Activated CD8-positive, alpha-beta T cell treated with anti-CD3 and anti-CD28 coated beads, Interleukin-2, amount 10 ng/mL, durations not matched to agents 7 days and 5 days (primary cell): ENCODE results near the gene SDHB. TPM values are rescaled to one million over a fixed set of nuclear protein-coding genes. Genes with fewer than 3 reads are reported as not detected.

Experiments
- ATAC-seq: fragments of 150-1000 bp; cut with Tn5 transposase; one replicate; pipeline ENCODE4 v1.10.0; 2021; ENCODE audit warnings: moderate library complexity
- CTCF ChIA-PET: fragments of 350-600 bp; sonication (Branson Sonifier 250); formaldehyde crosslinking; loops from one replicate; lab custom pipeline; 2021; ENCODE audit warnings: antibody characterized with exemption; lab: Charles Lee
- POLR2A ChIA-PET: fragments of 350-600 bp; sonication (Branson Sonifier 250); formaldehyde crosslinking; loops from one replicate; lab custom pipeline; 2021; ENCODE audit warnings: antibody characterized with exemption; lab: Charles Lee
- DNase-seq: peaks from one replicate; pipeline ENCODE4 v3.0.0-alpha.2; 2020
- H3K27ac Mint-ChIP-seq: one replicate; pipeline ENCODE4 v1.8.0; 2021; ENCODE audit warnings: mild to moderate bottlenecking, mixed read lengths
- H3K27me3 Mint-ChIP-seq: one replicate; pipeline ENCODE4 v1.8.0; 2021; ENCODE audit warnings: low read depth, mixed read lengths
- H3K36me3 Mint-ChIP-seq: one replicate; pipeline ENCODE4 v1.8.0; 2021; ENCODE audit warnings: low read depth, mixed read lengths
- H3K4me1 Mint-ChIP-seq: one replicate; pipeline ENCODE4 v1.8.0; 2021; ENCODE audit warnings: low read depth, mixed read lengths
- H3K4me3 Mint-ChIP-seq: one replicate; pipeline ENCODE4 v1.8.0; 2021; ENCODE audit warnings: mild to moderate bottlenecking, mixed read lengths
- H3K9me3 Mint-ChIP-seq: one replicate; pipeline ENCODE4 v1.8.0; 2022; ENCODE audit warnings: mixed read lengths; ENCODE audit not compliant: insufficient read depth
- total RNA-seq, 2 experiments: library from RNA; stranded (reverse); gene quantifications; one replicate each; pipeline ENCODE4 v1.2.3, GENCODE V29; 2021

Gene SDHB
- total RNA-seq, 2 experiments from 2014 or later, result 90.4 to 101 TPM

DNA sequence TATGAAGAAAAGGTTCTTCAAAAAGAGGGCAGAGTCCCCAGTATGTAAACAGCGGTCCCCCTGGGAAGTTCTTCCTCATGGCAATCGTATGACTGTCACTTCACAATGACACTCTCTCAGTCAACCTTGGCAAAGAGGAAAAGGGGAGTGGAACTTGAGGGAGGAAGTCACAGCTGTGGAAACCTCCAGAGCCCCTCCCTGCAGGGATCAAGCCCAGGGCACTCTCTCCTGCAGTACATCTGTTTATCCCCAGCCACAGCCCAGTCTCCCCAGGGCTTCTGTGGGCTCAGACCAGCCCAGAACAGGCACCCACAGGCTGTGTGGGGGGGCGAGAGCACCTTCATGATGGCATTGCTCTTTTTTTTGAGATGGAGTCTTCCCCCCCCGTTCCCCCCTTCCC lies 44.1 kb downstream of the SDHB start:
- no peaks in the 10 kb centered on the region for H3K9me3 Mint-ChIP-seq
- CTCF ChIA-PET, result interaction anchor here (1.6 to 1.7 kb wide), 2 partner anchors 11 to 49 kb away, joined by 3 to 6 read pairs; no protein-coding TSS in a partner anchor
- H3K4me3 Mint-ChIP-seq, result no peak overlapping the region
- DNase-seq (no peak), ATAC-seq (no peak)
- H3K27ac Mint-ChIP-seq, result no peak overlapping the region
- H3K4me1 Mint-ChIP-seq, result peaks cover 44% of the 10 kb centered on the region
- peaks cover 4% of the 10 kb centered on the region for H3K27me3 Mint-ChIP-seq
- POLR2A ChIA-PET, result interaction anchor here (0.8 to 1.0 kb wide), 2 partner anchors 36 to 104 kb away, joined by 3 read pairs; no protein-coding TSS in a partner anchor
- H3K36me3 Mint-ChIP-seq, result no peaks in the 10 kb centered on the region

DNA sequence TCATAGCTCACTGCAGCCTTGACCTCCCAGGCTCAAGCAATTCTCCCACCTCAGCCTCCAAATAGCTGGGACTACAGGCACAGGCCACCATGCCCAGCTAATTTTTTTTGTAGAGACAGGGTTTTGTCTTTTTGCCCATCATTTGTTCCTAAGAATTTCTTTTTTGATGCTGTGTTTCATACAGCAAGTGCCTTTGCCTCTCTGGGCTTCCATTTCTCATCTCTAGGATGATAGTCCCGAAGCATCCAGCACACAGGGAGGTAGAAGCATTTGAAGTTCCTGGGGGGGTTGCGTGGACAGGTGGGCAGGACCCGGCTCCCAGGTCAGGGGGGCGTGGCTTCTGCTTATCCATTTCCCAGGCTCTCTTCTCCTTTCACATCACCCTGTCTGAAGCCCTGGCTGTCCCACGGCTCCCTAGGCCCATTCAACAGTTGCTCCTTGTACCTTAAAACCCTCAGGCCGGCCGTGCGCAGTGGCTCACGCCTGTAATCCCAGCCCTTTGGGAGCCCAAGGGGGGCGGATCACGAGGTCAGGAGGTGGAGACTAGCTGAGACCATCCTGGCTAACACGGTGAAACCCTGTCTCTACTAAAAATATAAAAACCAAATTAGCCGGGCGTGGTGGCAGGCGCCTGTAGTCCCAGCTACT lies 45.5 kb downstream of the SDHB start:
- peaks cover 10% of the 10 kb centered on the region for H3K36me3 Mint-ChIP-seq
- no peak overlapping the region for H3K27ac Mint-ChIP-seq
- ATAC-seq (no peak), DNase-seq (no peak)
- H3K4me1 Mint-ChIP-seq, result peaks cover 35% of the 10 kb centered on the region
- H3K27me3 Mint-ChIP-seq, result peaks cover 4% of the 10 kb centered on the region
- POLR2A ChIA-PET, result no interaction called here
- no peaks in the 10 kb centered on the region for H3K9me3 Mint-ChIP-seq
- CTCF ChIA-PET, result interaction anchor here (1.6 kb wide), 1 partner anchor 10 kb away, joined by 4 read pairs; no protein-coding TSS in a partner anchor
- H3K4me3 Mint-ChIP-seq, result no peak overlapping the region

DNA sequence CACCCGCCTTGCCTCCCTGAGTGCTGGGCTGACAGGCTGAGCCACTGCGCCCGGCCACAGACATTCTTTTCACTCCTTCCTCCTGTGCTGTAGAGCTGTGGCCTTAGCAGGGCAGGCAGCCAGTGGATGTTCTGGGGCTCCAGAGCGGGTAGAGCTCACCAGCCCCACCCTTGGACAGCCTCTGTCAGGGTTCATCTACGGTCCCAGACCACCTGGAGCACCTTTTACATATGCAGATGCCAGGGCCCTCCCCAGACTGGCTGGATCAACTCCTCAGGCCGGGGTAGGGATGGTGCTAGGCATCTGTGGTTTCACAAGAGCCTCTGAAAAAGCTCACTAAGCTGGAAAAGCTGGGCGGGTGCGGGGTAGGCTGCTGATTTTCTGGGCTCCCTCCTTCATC lies 46.7 kb downstream of the SDHB start:
- CTCF ChIA-PET, result no interaction called here
- H3K27ac Mint-ChIP-seq, result no peak overlapping the region
- H3K27me3 Mint-ChIP-seq, result no peaks in the 10 kb centered on the region
- peaks cover 13% of the 10 kb centered on the region for H3K36me3 Mint-ChIP-seq
- no peak overlapping the region for H3K4me3 Mint-ChIP-seq
- POLR2A ChIA-PET, result no interaction called here
- no peak for DNase-seq
- no peak for ATAC-seq
- H3K4me1 Mint-ChIP-seq, result peaks cover 23% of the 10 kb centered on the region
- H3K9me3 Mint-ChIP-seq, result no peaks in the 10 kb centered on the region

DNA sequence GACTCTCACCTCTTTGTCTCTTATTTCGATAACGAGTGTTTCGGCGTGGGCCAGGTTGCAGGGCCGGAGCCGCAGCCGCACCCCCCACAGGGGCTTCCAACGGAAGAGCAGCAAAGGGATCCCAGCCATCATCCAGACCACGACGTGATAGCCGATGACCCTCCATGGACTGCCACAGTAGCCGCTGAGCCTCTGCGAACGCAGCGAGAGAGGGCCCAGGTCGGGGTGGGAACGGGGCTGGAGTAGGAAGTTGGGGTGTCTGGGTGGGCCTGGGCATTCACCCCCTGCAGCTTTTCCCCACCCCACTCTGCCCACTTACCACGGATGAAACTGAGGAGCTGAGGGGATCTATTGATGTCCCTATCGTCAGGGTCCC lies 48.5 kb downstream of the SDHB start:
- peaks cover 11% of the 10 kb centered on the region for H3K4me1 Mint-ChIP-seq
- no peaks in the 10 kb centered on the region for H3K27me3 Mint-ChIP-seq
- no peak for DNase-seq
- ChIA-PET POLR2A (no interaction called here), CTCF (interaction anchor here (1.2 kb wide), 1 partner anchor 45 kb away, joined by 4 read pairs; no protein-coding TSS in a partner anchor)
- H3K9me3 Mint-ChIP-seq, result no peaks in the 10 kb centered on the region
- H3K27ac Mint-ChIP-seq, result no peak overlapping the region
- H3K36me3 Mint-ChIP-seq, result peaks cover 17% of the 10 kb centered on the region
- no peak for ATAC-seq
- no peak overlapping the region for H3K4me3 Mint-ChIP-seq

DNA sequence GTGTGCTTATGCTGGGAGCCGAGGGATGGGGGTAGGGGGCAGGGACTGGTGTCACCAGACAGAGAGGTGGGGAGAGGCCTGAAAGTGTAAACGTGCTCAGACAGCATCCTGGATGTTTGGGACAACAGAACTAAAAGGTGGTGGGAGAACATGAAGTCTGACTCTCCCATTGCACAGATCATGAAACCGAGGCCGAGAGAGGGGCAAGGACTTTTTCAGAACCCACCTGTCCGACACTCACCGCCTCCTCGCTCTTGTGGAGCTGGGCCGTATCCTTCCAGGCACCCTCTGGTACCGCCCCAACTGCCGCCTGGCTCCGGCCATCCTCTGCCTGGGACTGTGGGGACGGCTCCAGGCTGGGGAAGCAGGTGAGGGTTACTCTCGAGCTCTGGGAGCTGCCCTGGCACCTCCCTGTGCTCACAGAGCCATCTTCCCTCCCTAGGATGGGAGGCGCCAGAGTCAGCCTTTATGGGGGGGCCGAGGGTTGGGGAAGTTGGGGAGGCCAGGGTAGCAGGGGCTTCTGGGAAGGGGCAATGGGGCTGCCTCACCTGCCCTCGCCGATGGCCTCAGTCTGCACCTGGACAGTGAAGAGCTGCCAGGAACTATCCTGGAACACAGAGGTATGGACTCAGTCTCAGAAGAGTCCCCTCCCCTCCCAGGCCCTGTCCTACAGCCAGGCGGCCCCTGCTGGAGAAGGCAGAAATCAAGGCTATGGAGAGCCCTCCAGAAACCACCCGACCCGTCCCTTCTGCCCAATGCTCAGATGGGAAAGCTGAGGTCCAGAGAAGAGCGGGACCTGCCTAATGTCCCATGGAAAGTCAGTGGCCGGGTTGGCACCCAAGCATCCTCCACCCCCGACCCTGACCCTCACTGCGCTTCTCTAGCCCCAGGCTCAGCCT lies 49.1 kb downstream of the SDHB start:
- DNase-seq (no peak), ATAC-seq (no peak)
- H3K4me1 Mint-ChIP-seq, result peaks cover 5% of the 10 kb centered on the region
- H3K27me3 Mint-ChIP-seq, result no peaks in the 10 kb centered on the region
- CTCF ChIA-PET, result interaction anchor here (1.2 kb wide), 1 partner anchor 44 kb away, joined by 3 read pairs; no protein-coding TSS in a partner anchor
- no peaks in the 10 kb centered on the region for H3K9me3 Mint-ChIP-seq
- H3K36me3 Mint-ChIP-seq, result peaks cover 17% of the 10 kb centered on the region
- H3K4me3 Mint-ChIP-seq, result no peak overlapping the region
- no peak overlapping the region for H3K27ac Mint-ChIP-seq
- POLR2A ChIA-PET, result no interaction called here

- DNase-seq (no peak), ATAC-seq (no peak)
- CTCF ChIA-PET, result interaction anchor here (1.3 kb wide), 1 partner anchor 43 kb away, joined by 4 read pairs; no protein-coding TSS in a partner anchor
- Mint-ChIP-seq H3K27me3 (no peaks in the 10 kb centered on the region), H3K4me1 (no peaks in the 10 kb centered on the region), H3K4me3 (no peak overlapping the region), H3K36me3 (peaks cover 21% of the 10 kb centered on the region), H3K9me3 (no peaks in the 10 kb centered on the region), H3K27ac (no peak overlapping the region)
- POLR2A ChIA-PET, result no interaction called here
These were observed 51.3 kb downstream of the SDHB start for GRCh38 chr1:17002524-17002902.

DNA sequence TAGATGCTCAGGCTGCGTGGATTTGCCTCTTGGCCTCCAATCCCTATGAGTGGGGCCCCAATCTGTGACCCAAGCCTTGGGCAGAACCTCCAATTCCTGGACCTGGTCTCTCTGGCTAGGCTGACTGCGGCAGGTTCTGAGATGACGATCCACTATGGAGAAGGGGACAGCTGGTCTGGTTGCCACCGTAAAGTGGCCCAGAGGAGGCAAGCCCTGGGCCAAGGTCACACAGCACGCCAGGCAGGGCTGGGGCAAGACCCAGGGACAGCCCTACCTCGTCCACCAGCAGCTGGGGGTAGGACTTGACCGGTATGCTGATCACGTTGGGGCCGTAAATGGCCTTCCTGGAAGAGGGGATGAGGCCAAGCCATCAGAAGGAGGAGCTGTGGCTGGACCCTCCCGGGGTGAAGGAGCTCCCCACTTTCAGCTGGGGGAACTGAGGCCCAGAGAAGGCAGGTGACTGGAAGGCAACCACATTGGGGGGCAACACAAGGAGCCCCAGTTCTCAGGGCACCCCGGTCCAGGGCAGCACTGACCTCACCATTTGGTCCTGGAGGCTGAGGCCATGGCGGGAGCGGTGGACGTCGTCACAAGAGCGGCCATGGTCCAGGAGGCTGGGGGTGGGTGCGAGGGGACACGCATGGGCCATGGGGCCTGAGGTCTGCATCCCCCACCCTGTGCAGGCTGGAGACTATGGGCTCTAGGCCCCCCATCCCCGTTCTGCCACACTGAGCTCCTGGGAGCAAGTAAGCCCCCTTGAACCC lies 51.9 kb downstream of the SDHB start:
- ChIA-PET CTCF (interaction anchor here (1.3 kb wide), 1 partner anchor 44 kb away, joined by 4 read pairs; no protein-coding TSS in a partner anchor), POLR2A (no interaction called here)
- Mint-ChIP-seq H3K27me3 (no peaks in the 10 kb centered on the region), H3K27ac (no peak overlapping the region), H3K9me3 (no peaks in the 10 kb centered on the region), H3K4me1 (no peaks in the 10 kb centered on the region), H3K4me3 (no peak overlapping the region), H3K36me3 (peaks cover 21% of the 10 kb centered on the region)
- DNase-seq, result no peak
- no peak for ATAC-seq

DNA sequence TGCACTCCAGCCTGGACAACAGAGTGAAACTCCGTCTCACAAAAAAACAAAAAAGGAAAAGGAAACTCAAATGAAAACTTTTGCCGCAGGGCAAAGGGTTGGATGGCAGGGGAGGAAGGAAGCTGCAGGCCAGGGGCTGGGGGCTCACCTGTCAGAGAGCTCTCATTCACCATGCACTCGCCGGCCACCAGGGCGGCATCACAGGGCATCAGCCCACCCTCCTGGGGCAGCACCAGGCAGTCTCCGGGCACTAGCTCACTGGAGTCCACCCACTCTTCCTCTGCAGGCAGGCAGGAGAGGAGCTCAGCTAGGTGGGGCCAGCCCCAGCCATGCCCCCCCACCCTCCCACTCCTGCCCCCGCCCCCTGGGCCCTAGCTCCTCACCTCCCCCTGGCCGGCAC lies 54.0 kb downstream of the SDHB start:
- DNase-seq, result no peak

GRCh38 chr1:16998589-16998988 lies 55.2 kb downstream of the SDHB start:
- peaks cover 12% of the 10 kb centered on the region for H3K36me3 Mint-ChIP-seq

More for the DNA sequence above, 54.0 kb downstream of the SDHB start:
- no peaks in the 10 kb centered on the region for H3K4me1 Mint-ChIP-seq
- no peak overlapping the region for H3K4me3 Mint-ChIP-seq
- POLR2A ChIA-PET, result no interaction called here
- CTCF ChIA-PET, result no interaction called here
- no peak for ATAC-seq
- no peak overlapping the region for H3K27ac Mint-ChIP-seq
- peaks cover 21% of the 10 kb centered on the region for H3K36me3 Mint-ChIP-seq
- H3K9me3 Mint-ChIP-seq, result no peaks in the 10 kb centered on the region
- H3K27me3 Mint-ChIP-seq, result no peaks in the 10 kb centered on the region

GRCh38 chr1:16996845-16997244 lies 57.0 kb downstream of the SDHB start:
- ATAC-seq (no peak), DNase-seq (no peak)
- H3K4me3 Mint-ChIP-seq, result no peak overlapping the region
- H3K36me3 Mint-ChIP-seq, result peaks cover 6% of the 10 kb centered on the region
- no peaks in the 10 kb centered on the region for H3K9me3 Mint-ChIP-seq
- POLR2A ChIA-PET, result no interaction called here
- no peaks in the 10 kb centered on the region for H3K27me3 Mint-ChIP-seq
- no peak overlapping the region for H3K27ac Mint-ChIP-seq
- CTCF ChIA-PET, result no interaction called here
- H3K4me1 Mint-ChIP-seq, result no peaks in the 10 kb centered on the region

More at GRCh38 chr1:16998589-16998988, 55.2 kb downstream of the SDHB start:
- ATAC-seq, result no peak
- Mint-ChIP-seq H3K27ac (no peak overlapping the region), H3K4me3 (no peak overlapping the region), H3K9me3 (no peaks in the 10 kb centered on the region), H3K27me3 (no peaks in the 10 kb centered on the region), H3K4me1 (no peaks in the 10 kb centered on the region)
- CTCF ChIA-PET, result interaction anchor here (1.1 kb wide), 1 partner anchor 47 kb away, joined by 3 read pairs; no protein-coding TSS in a partner anchor
- POLR2A ChIA-PET, result no interaction called here
- DNase-seq, result no peak

GRCh38 chr1:16993521-16994038 lies 60.3 kb downstream of the SDHB start:
- Mint-ChIP-seq H3K27me3 (no peaks in the 10 kb centered on the region), H3K4me3 (no peak overlapping the region), H3K9me3 (no peaks in the 10 kb centered on the region), H3K27ac (no peak overlapping the region), H3K4me1 (no peaks in the 10 kb centered on the region), H3K36me3 (peaks cover 3% of the 10 kb centered on the region)
- ChIA-PET POLR2A (no interaction called here), CTCF (no interaction called here)
- DNase-seq (no peak), ATAC-seq (no peak)
